Neuronal stem cell (in vitro differentiated cells): ENCODE measurements around the gene SRCIN1.
A peak's percentile ranks its signal among the peaks of the same experiment; 100 is the strongest.

Experiments
- DNase-seq: peaks from one replicate; pipeline ENCODE4 v3.0.0-alpha.2; 2013; ENCODE audit warnings: low spot score
- H2AFZ ChIP-seq: one replicate; pipeline ENCODE4 v1.6.1; 2013; ENCODE audit warnings: mild to moderate bottlenecking, low read length, inconsistent platforms
- H2AK5ac ChIP-seq: 2 replicates; pipeline ENCODE4 v1.6.1; 2013; ENCODE audit warnings: low read depth, mild to moderate bottlenecking, inconsistent platforms, low read length, moderate library complexity, mixed read lengths
- H2BK120ac ChIP-seq: 2 replicates; pipeline ENCODE4 v1.6.1; 2013; ENCODE audit warnings: low read depth, mild to moderate bottlenecking, inconsistent platforms, low read length, moderate library complexity, mixed read lengths
- H2BK12ac ChIP-seq: one replicate; pipeline ENCODE4 v1.6.1; 2013; ENCODE audit warnings: low read length, inconsistent platforms
- H2BK15ac ChIP-seq: 2 replicates; pipeline ENCODE4 v1.6.1; 2013; ENCODE audit warnings: mild to moderate bottlenecking, low read length, inconsistent platforms, mixed read lengths
- H2BK5ac ChIP-seq: one replicate; pipeline ENCODE4 v1.6.1; 2013; ENCODE audit warnings: inconsistent platforms, mild to moderate bottlenecking, low read length, moderate library complexity
- H3K14ac ChIP-seq: one replicate; pipeline ENCODE4 v1.6.1; 2013; ENCODE audit warnings: low read length, inconsistent platforms
- H3K18ac ChIP-seq: 2 replicates; pipeline ENCODE4 v1.6.1; 2013; ENCODE audit warnings: low read length, inconsistent platforms
- H3K23ac ChIP-seq: 2 replicates; pipeline ENCODE4 v1.6.1; 2013; ENCODE audit warnings: low read depth, mild to moderate bottlenecking, mixed read lengths, low read length, inconsistent platforms; ENCODE audit not compliant: poor library complexity
- H3K27ac ChIP-seq: replicated peaks from 3 replicates; pipeline ENCODE4 v1.5.1; 2013; ENCODE audit warnings: low read length, inconsistent platforms
- H3K27me3 ChIP-seq, 3 experiments: 2 replicates each; pipeline ENCODE4 v1.6.1; 2013; ENCODE audit warnings: low read length in 3 of 3, mild to moderate bottlenecking in 2 of 3, inconsistent platforms in 1 of 3, low read depth in 1 of 3, mixed read lengths in 1 of 3, moderate library complexity in 1 of 3; ENCODE audit not compliant: control insufficient read depth in 3 of 3, insufficient read depth in 3 of 3
- H3K36me3 ChIP-seq, 2 donors: replicated peaks in 1 of 2; 2 replicates each; pipeline ENCODE4 v1.6.1; 2013; ENCODE audit warnings: low read length in 2 of 2; ENCODE audit not compliant: control insufficient read depth in 2 of 2, insufficient read depth in 2 of 2
- H3K4ac ChIP-seq: 2 replicates; pipeline ENCODE4 v1.6.1; 2013; ENCODE audit warnings: inconsistent platforms, mild to moderate bottlenecking, low read length, moderate library complexity
- H3K4me1 ChIP-seq, 2 donors: 1 replicate in 1 of 2; 2 replicates in 1 of 2; pipeline ENCODE4 v1.6.1; 2013; ENCODE audit warnings: low read length in 2 of 2, low read depth in 1 of 2; ENCODE audit not compliant: control insufficient read depth in 2 of 2, insufficient read depth in 1 of 2
- H3K4me2 ChIP-seq: one replicate; pipeline ENCODE4 v1.6.1; 2013; ENCODE audit warnings: mild to moderate bottlenecking, low read length, inconsistent platforms; ENCODE audit not compliant: insufficient read depth, poor library complexity, severe bottlenecking
- H3K4me3 ChIP-seq, 2 donors: 2 replicates each; pipeline ENCODE4 v1.5.1; 2013; ENCODE audit warnings: low read length in 2 of 2, mild to moderate bottlenecking in 2 of 2, inconsistent platforms in 1 of 2, moderate library complexity in 1 of 2
- H3K79me1 ChIP-seq: one replicate; pipeline ENCODE4 v1.6.1; 2013; ENCODE audit warnings: low read depth, mild to moderate bottlenecking, inconsistent platforms, low read length, moderate library complexity
- H3K9ac ChIP-seq: one replicate; pipeline ENCODE4 v1.6.1; 2013; ENCODE audit warnings: mild to moderate bottlenecking, low read depth, low read length, inconsistent platforms; ENCODE audit not compliant: poor library complexity
- H3K9me3 ChIP-seq, 2 donors: replicated peaks in 1 of 2; 2 replicates each; pipeline versions ENCODE3 to v1.6.1; 2013; ENCODE audit warnings: low read length in 2 of 2, mild to moderate bottlenecking in 2 of 2, inconsistent platforms in 1 of 2, low read depth in 1 of 2, mixed read lengths in 1 of 2, moderate library complexity in 1 of 2; ENCODE audit not compliant: control insufficient read depth in 2 of 2, insufficient read depth in 1 of 2
- H4K8ac ChIP-seq: one replicate; pipeline ENCODE4 v1.6.1; 2013; ENCODE audit warnings: low read depth, mild to moderate bottlenecking, inconsistent platforms, low read length, moderate library complexity
- H4K91ac ChIP-seq: one replicate; pipeline ENCODE4 v1.6.1; 2013; ENCODE audit warnings: low read length, low read depth, mild to moderate bottlenecking, inconsistent platforms; ENCODE audit not compliant: poor library complexity
- WGBS, 2 donors: extraction: QIAGEN DNeasy Blood & Tissue Kit; methylation state at CpG; one replicate each; pipeline ENCODE4 v1.1.7; 2013; ENCODE audit warnings: missing lambda C conversion rate in 2 of 2, mixed read lengths in 1 of 2; ENCODE audit not compliant: insufficient read length in 2 of 2, insufficient replicate concordance in 1 of 2; ENCODE audit errors: extremely low coverage in 2 of 2; 5-methylcytosine and 5-hydroxymethylcytosine counted together

SRCIN1 gene

GRCh38 chr17:38509772-38510420 lies 95.9 kb downstream of the SRCIN1 start:
- Histone ChIP-seq H3K36me3 (peaks cover 0 to 6% of the 10 kb centered on the region in 2 donors), H3K4me3 (peak overlapping the region in 1 of 2 donors; percentile 74), H3K27ac (no peak overlapping the region), H3K27me3 (peaks cover 0 to 30% (median 2%) of the 10 kb centered on the region in 3 experiments), H3K18ac (peak overlapping the region; percentile 95), H2AK5ac (peak overlapping the region; percentile 11), H3K9ac (peak overlapping the region; percentile 38), H3K23ac (peak overlapping the region; percentile 63), H3K9me3 (no peaks in the 10 kb centered on the region), H2BK15ac (peak overlapping the region; percentile 79), H3K4me1 (peaks cover 0 to 22% of the 10 kb centered on the region in 2 donors), H2BK12ac (peak overlapping the region; percentile 86), H4K91ac (no peak overlapping the region), H4K8ac (peak overlapping the region; percentile 75), H2AFZ (peak overlapping the region; percentile 11), H3K4ac (no peak overlapping the region), H2BK5ac (peak overlapping the region; percentile 72), H2BK120ac (peak overlapping the region; percentile 9), H3K79me1 (no peaks in the 10 kb centered on the region), H3K14ac (no peak overlapping the region), H3K4me2 (peak overlapping the region; percentile 97)
- no peak for DNase-seq
- WGBS, 2 donors: no CpG with 5 or more reads among the region's 80 CpGs

- WGBS, 2 donors: no CpG with 5 or more reads among the region's 27 CpGs
- Histone ChIP-seq H3K79me1 (no peaks in the 10 kb centered on the region), H2BK15ac (peak overlapping the region; percentile 79), H3K4me2 (peak overlapping the region; percentile 97), H2AFZ (peak overlapping the region; percentile 11), H3K4me3 (peak overlapping the region in 1 of 2 donors; percentile 74), H2BK12ac (no peak overlapping the region), H3K14ac (no peak overlapping the region), H3K9ac (peak overlapping the region; percentile 38), H4K91ac (no peak overlapping the region), H3K4ac (no peak overlapping the region), H3K23ac (peak overlapping the region; percentile 63), H2BK5ac (peak overlapping the region; percentile 72), H2AK5ac (peak overlapping the region; percentile 25), H3K9me3 (no peaks in the 10 kb centered on the region), H3K4me1 (peaks cover 0 to 22% of the 10 kb centered on the region in 2 donors), H3K27ac (no peak overlapping the region), H2BK120ac (peak overlapping the region; percentile 9), H4K8ac (no peak overlapping the region), H3K18ac (peak overlapping the region; percentile 95), H3K27me3 (peaks cover 0 to 30% (median 2%) of the 10 kb centered on the region in 3 experiments), H3K36me3 (peaks cover 0 to 8% of the 10 kb centered on the region in 2 donors)
- peak; percentile 85 for DNase-seq
Measured at GRCh38 chr17:38508954-38509771, 96.6 kb downstream of the SRCIN1 start.

DNA sequence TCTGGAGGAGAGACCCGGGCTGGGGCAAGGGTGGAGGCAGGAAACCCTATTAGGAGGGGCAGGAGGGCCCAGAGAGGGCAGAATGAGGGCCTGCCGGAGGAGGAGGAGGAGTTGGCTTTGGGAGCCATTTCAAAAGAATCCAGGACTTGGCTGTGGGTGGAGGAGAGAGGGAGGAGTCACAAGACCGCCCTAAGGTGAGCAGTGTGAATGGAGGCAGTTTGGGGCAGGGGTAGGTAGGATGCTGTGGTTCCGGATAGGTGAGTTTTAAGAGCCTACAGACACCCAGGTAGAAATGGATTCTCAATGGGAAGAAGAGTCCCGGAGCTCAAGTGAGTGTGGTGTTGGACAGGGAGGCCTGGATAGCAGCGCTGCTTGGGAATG lies 97.2 kb downstream of the SRCIN1 start:
- Histone ChIP-seq H2AFZ (no peak overlapping the region), H3K18ac (peak overlapping the region; percentile 9), H4K91ac (no peak overlapping the region), H3K4me3 (no peak overlapping the region), H3K36me3 (peaks cover 0 to 8% of the 10 kb centered on the region in 2 donors), H2BK15ac (peak overlapping the region; percentile 27), H3K4me1 (peaks cover 0 to 22% of the 10 kb centered on the region in 2 donors), H3K27me3 (peaks cover 0 to 30% (median 2%) of the 10 kb centered on the region in 3 experiments), H2BK120ac (no peak overlapping the region), H2AK5ac (peak overlapping the region; percentile 17), H3K9me3 (no peaks in the 10 kb centered on the region), H3K9ac (no peak overlapping the region), H3K4me2 (no peak overlapping the region), H3K27ac (no peak overlapping the region), H2BK12ac (no peak overlapping the region), H3K4ac (no peak overlapping the region), H3K23ac (no peak overlapping the region), H3K79me1 (no peaks in the 10 kb centered on the region), H4K8ac (no peak overlapping the region), H3K14ac (no peak overlapping the region), H2BK5ac (no peak overlapping the region)
- WGBS, 2 donors: no CpG with 5 or more reads among the region's 6 CpGs
- no peak for DNase-seq
